Naive thymus-derived CD4-positive, alpha-beta T cell (primary cell): ENCODE results near the gene PIK3C3. TPM values are rescaled to one million over a fixed set of nuclear protein-coding genes. Genes with fewer than 3 reads are reported as not detected.
"Not testable (repeated sequence)": the region's sequence is repeated elsewhere in the genome, so short reads cannot be mapped to it uniquely, and the experiment has no call there.

Experiments
- ATAC-seq: fragments of 150-1000 bp; cut with Tn5 transposase; 2 replicates; pipeline ENCODE4 v1.10.0; 2021; ENCODE audit warnings: mild to moderate bottlenecking, moderate library complexity
- CTCF ChIA-PET: fragments of 350-600 bp; sonication (Branson Sonifier 250); formaldehyde crosslinking; loops from one replicate; lab custom pipeline; 2021; ENCODE audit warnings: antibody characterized with exemption; lab: Charles Lee
- POLR2A ChIA-PET: fragments of 350-600 bp; sonication (Branson Sonifier 250); formaldehyde crosslinking; loops from one replicate; lab custom pipeline; 2021; ENCODE audit warnings: antibody characterized with exemption, inconsistent platforms; lab: Charles Lee
- DNase-seq, 9 donors: peaks; one replicate each; pipeline versions ENCODE4 v3.0.0 to v3.0.0-alpha.2; 2020 to 2022; ENCODE audit warnings: mixed read lengths in 1 of 9
- H3K27ac ChIP-seq: one replicate; pipeline ENCODE4 v1.7.0; 2013; ENCODE audit warnings: mild to moderate bottlenecking, low read depth, low read length, moderate library complexity
- H3K27me3 ChIP-seq, 2 donors: one replicate each; pipeline ENCODE4 v1.7.0; 2013; ENCODE audit warnings: low read length in 2 of 2, mild to moderate bottlenecking in 2 of 2, moderate library complexity in 2 of 2; ENCODE audit not compliant: control insufficient read depth in 2 of 2, insufficient read depth in 2 of 2
- H3K36me3 ChIP-seq, 3 experiments: 1 replicate in 2 of 3; 2 replicates in 1 of 3; pipeline ENCODE4 v1.7.0; 2013; ENCODE audit warnings: low read length in 3 of 3, mild to moderate bottlenecking in 3 of 3, moderate library complexity in 1 of 3; ENCODE audit not compliant: insufficient read depth in 3 of 3, control insufficient read depth in 2 of 3
- H3K4me1 ChIP-seq, 2 donors: one replicate each; pipeline ENCODE4 v1.7.0; 2013; ENCODE audit warnings: low read length in 2 of 2, mild to moderate bottlenecking in 2 of 2, moderate library complexity in 1 of 2; ENCODE audit not compliant: control insufficient read depth in 2 of 2, insufficient read depth in 2 of 2
- H3K4me3 ChIP-seq: 2 replicates; pipeline ENCODE4 v1.7.0; 2013; ENCODE audit warnings: mild to moderate bottlenecking, low read length
- H3K9me3 ChIP-seq, 3 experiments: 1 replicate in 2 of 3; 2 replicates in 1 of 3; pipeline ENCODE4 v1.7.0; 2013; ENCODE audit warnings: low read length in 3 of 3; ENCODE audit not compliant: control insufficient read depth in 2 of 3
- H3K27ac Mint-ChIP-seq, 9 donors: one replicate each; pipeline ENCODE4 v1.8.0; 2020 to 2022; ENCODE audit warnings: mixed read lengths in 9 of 9, mild to moderate bottlenecking in 8 of 9, moderate library complexity in 5 of 9, inconsistent platforms in 2 of 9
- H3K27me3 Mint-ChIP-seq, 5 donors: one replicate each; pipeline ENCODE4 v1.8.0; 2021 to 2022; ENCODE audit warnings: mixed read lengths in 5 of 5, mild to moderate bottlenecking in 1 of 5
- H3K36me3 Mint-ChIP-seq, 5 donors: one replicate each; pipeline ENCODE4 v1.8.0; 2020 to 2022; ENCODE audit warnings: mixed read lengths in 5 of 5, mild to moderate bottlenecking in 3 of 5, inconsistent platforms in 1 of 5
- H3K4me1 Mint-ChIP-seq, 7 donors: one replicate each; pipeline ENCODE4 v1.8.0; 2020 to 2022; ENCODE audit warnings: mixed read lengths in 7 of 7, mild to moderate bottlenecking in 3 of 7, inconsistent platforms in 1 of 7
- H3K4me3 Mint-ChIP-seq, 10 donors: one replicate each; pipeline ENCODE4 v1.8.0; 2020 to 2022; ENCODE audit warnings: mild to moderate bottlenecking in 10 of 10, mixed read lengths in 10 of 10, moderate library complexity in 6 of 10, inconsistent platforms in 2 of 10
- H3K9me3 Mint-ChIP-seq, 11 donors: one replicate each; pipeline ENCODE4 v1.8.0; 2020 to 2022; ENCODE audit warnings: mixed read lengths in 11 of 11, mild to moderate bottlenecking in 4 of 11, inconsistent platforms in 1 of 11, moderate library complexity in 1 of 11
- intact Hi-C, 2 donors: fragments of 100-400 bp; cut with micrococcal nuclease; formaldehyde crosslinking; loops; one replicate each; pipeline ENCODE4 v1.15.1; 2023
- polyA plus RNA-seq, 2 donors: library from polyadenylated mRNA; unstranded; fragments of 300-500 nt; fragmentation: Illumina TruSeq; gene quantifications; one replicate each; pipeline ENCODE4 v1.2.3, GENCODE V29; 2021
- total RNA-seq, 6 experiments: library from RNA in 5 of 6; stranded (reverse) in 5 of 6; gene quantifications; 1 replicate in 5 of 6; 2 replicates in 1 of 6; pipeline ENCODE4 v1.2.3 and lab custom pipeline; 2021 to 2026

PIK3C3 gene
- total and polyA plus RNA-seq, 7 experiments from 2014 or later: 30.6 to 76.9 (median 58.6) TPM

GRCh38 chr18:42049536-42049935 is 94.5 kb downstream of the PIK3C3 start:
- H3K36me3 ChIP-seq: peaks cover 0 to 23% (median 13%) of the 10 kb centered on the region in 3 experiments
- H3K27me3 Mint-ChIP-seq, H3K27me3 ChIP-seq, H3K4me3 ChIP-seq, POLR2A ChIA-PET, intact Hi-C loops, H3K4me1 ChIP-seq, ATAC-seq, H3K9me3 Mint-ChIP-seq, H3K4me3 Mint-ChIP-seq, H3K27ac Mint-ChIP-seq, H3K9me3 ChIP-seq, DNase-seq, H3K27ac ChIP-seq: not testable (repeated sequence)
- peaks cover 0 to 39% (median 13%) of the 10 kb centered on the region in 5 donors for H3K36me3 Mint-ChIP-seq
- CTCF ChIA-PET: interaction anchor here (1.8 kb wide), 1 partner anchor 22 kb away, joined by 5 read pairs; no protein-coding TSS in a partner anchor
- H3K4me1 Mint-ChIP-seq: peaks cover 5 to 18% (median 15%) of the 10 kb centered on the region in 7 donors

- Histone ChIP-seq H3K4me1 (no peaks in the 10 kb centered on the region), H3K27me3 (no peaks in the 10 kb centered on the region), H3K27ac (no peak overlapping the region), H3K9me3 (no peaks in the 10 kb centered on the region), H3K36me3 (peaks cover 0 to 20% (median 17%) of the 10 kb centered on the region in 3 experiments), H3K4me3 (no peak overlapping the region)
- ChIA-PET POLR2A (no interaction called here), CTCF (interaction anchor here (0.7 to 1.8 kb wide), 4 partner anchors 11 to 33 kb away, joined by 3 to 6 read pairs (median 4); no protein-coding TSS in a partner anchor)
- intact Hi-C loops: loop anchor here (5.0 to 10.0 kb wide), 2 partner anchors 94 to 1533 kb away; partner anchors contain the start of gene PIK3C3 (in 1 of the 2)
- Mint-ChIP-seq H3K27ac (peak overlapping the region in 1 of 9 donors; percentile 14), H3K4me3 (no peak overlapping the region), H3K27me3 (no peaks in the 10 kb centered on the region), H3K4me1 (peaks cover 5 to 16% (median 14%) of the 10 kb centered on the region in 7 donors), H3K9me3 (no peaks in the 10 kb centered on the region), H3K36me3 (peaks cover 0 to 37% (median 10%) of the 10 kb centered on the region in 5 donors)
- DNase-seq (no peak), ATAC-seq (no peak)
These were observed 96.4 kb downstream of the PIK3C3 start for GRCh38 chr18:42051411-42051810.

GRCh38 chr18:42052122-42052708 is 97.2 kb downstream of the PIK3C3 start:
- POLR2A ChIA-PET: no interaction called here
- no peaks in the 10 kb centered on the region for H3K27me3 ChIP-seq
- no peak for DNase-seq
- Mint-ChIP-seq H3K9me3 (no peaks in the 10 kb centered on the region), H3K4me1 (peaks cover 5 to 16% (median 14%) of the 10 kb centered on the region in 7 donors), H3K27ac (peak overlapping the region in 1 of 9 donors; percentile 4), H3K27me3 (no peaks in the 10 kb centered on the region), H3K36me3 (peaks cover 0 to 42% (median 10%) of the 10 kb centered on the region in 5 donors), H3K4me3 (peak overlapping the region in 2 of 10 donors; percentile 17 to 46)
- ATAC-seq: no peak
- intact Hi-C loops: loop anchor here (1.0 to 10.0 kb wide), 5 partner anchors 95 to 1545 kb away; partner anchors contain the start of gene PIK3C3 (in 1 of the 2)
- H3K36me3 ChIP-seq: peaks cover 0 to 20% (median 17%) of the 10 kb centered on the region in 3 experiments
- no peaks in the 10 kb centered on the region for H3K9me3 ChIP-seq
- no peaks in the 10 kb centered on the region for H3K4me1 ChIP-seq
- H3K4me3 ChIP-seq: no peak overlapping the region
- H3K27ac ChIP-seq: no peak overlapping the region
- CTCF ChIA-PET: interaction anchor here (1.5 to 2.3 kb wide), 3 partner anchors 13 to 24 kb away, joined by 5 to 9 read pairs (median 6); no protein-coding TSS in a partner anchor

- DNase-seq: peak in 8 of 9 donors; percentile 16 to 53 (median 40)
- no peaks in the 10 kb centered on the region for H3K27me3 ChIP-seq
- intact Hi-C loops: loop anchor here (1.0 to 10.0 kb wide), 6 partner anchors 61 to 1544 kb away; partner anchors contain the start of gene PIK3C3 (in 1 of the 2)
- no peaks in the 10 kb centered on the region for H3K27me3 Mint-ChIP-seq
- H3K4me3 Mint-ChIP-seq: peak overlapping the region in 4 of 10 donors; percentile 5 to 25 (median 16)
- H3K9me3 ChIP-seq: no peaks in the 10 kb centered on the region
- peaks cover 0 to 17% (median 13%) of the 10 kb centered on the region in 3 experiments for H3K36me3 ChIP-seq
- H3K9me3 Mint-ChIP-seq: no peaks in the 10 kb centered on the region
- CTCF ChIA-PET: interaction anchor here (0.6 to 2.3 kb wide), 14 partner anchors 11 to 553 kb away, joined by 3 to 9 read pairs (median 4); no protein-coding TSS in a partner anchor
- no peak overlapping the region for H3K4me3 ChIP-seq
- POLR2A ChIA-PET: no interaction called here
- H3K4me1 Mint-ChIP-seq: peaks cover 4 to 16% (median 14%) of the 10 kb centered on the region in 7 donors
- peak overlapping the region in 1 of 9 donors; percentile 42 for H3K27ac Mint-ChIP-seq
- H3K27ac ChIP-seq: no peak overlapping the region
- H3K4me1 ChIP-seq: no peaks in the 10 kb centered on the region
- peaks cover 0 to 49% (median 19%) of the 10 kb centered on the region in 5 donors for H3K36me3 Mint-ChIP-seq
- peak; percentile 91 for ATAC-seq
These were observed 98.3 kb downstream of the PIK3C3 start for GRCh38 chr18:42053188-42053781.

- no peak overlapping the region for H3K27ac ChIP-seq
- ChIA-PET CTCF (interaction anchor here (0.7 to 2.0 kb wide), 2 partner anchors 11 to 179 kb away, joined by 3 to 8 read pairs; no protein-coding TSS in a partner anchor), POLR2A (no interaction called here)
- H3K4me1 Mint-ChIP-seq: peaks cover 0 to 12% (median 0%) of the 10 kb centered on the region in 7 donors
- no peaks in the 10 kb centered on the region for H3K4me1 ChIP-seq
- H3K4me3 Mint-ChIP-seq: no peak overlapping the region
- H3K9me3 ChIP-seq: no peaks in the 10 kb centered on the region
- no peaks in the 10 kb centered on the region for H3K27me3 Mint-ChIP-seq
- H3K27ac Mint-ChIP-seq: no peak overlapping the region
- peaks cover 16 to 60% (median 40%) of the 10 kb centered on the region in 5 donors for H3K36me3 Mint-ChIP-seq
- no peak overlapping the region for H3K4me3 ChIP-seq
- no peak for DNase-seq
- no peaks in the 10 kb centered on the region for H3K27me3 ChIP-seq
- H3K36me3 ChIP-seq: peaks cover 0 to 17% (median 9%) of the 10 kb centered on the region in 3 experiments
- no peaks in the 10 kb centered on the region for H3K9me3 Mint-ChIP-seq
- intact Hi-C loops: no loop called here
- ATAC-seq: no peak
These were observed 109.1 kb downstream of the PIK3C3 start for GRCh38 chr18:42064109-42064508.

- H3K27me3 Mint-ChIP-seq: no peaks in the 10 kb centered on the region
- intact Hi-C loops: no loop called here
- CTCF ChIA-PET: no interaction called here
These were observed 112.5 kb downstream of the PIK3C3 start for GRCh38 chr18:42067518-42067917.

More at GRCh38 chr18:42067518-42067917, 112.5 kb downstream of the PIK3C3 start:
- peak overlapping the region in 1 of 9 donors; percentile 26 for H3K27ac Mint-ChIP-seq
- no peaks in the 10 kb centered on the region for H3K9me3 Mint-ChIP-seq
- Histone ChIP-seq H3K4me1 (no peaks in the 10 kb centered on the region), H3K27me3 (no peaks in the 10 kb centered on the region), H3K9me3 (no peaks in the 10 kb centered on the region), H3K4me3 (no peak overlapping the region), H3K36me3 (peaks cover 9 to 24% (median 12%) of the 10 kb centered on the region in 3 experiments), H3K27ac (no peak overlapping the region)
- no peak overlapping the region for H3K4me3 Mint-ChIP-seq
- no peak for DNase-seq
- H3K36me3 Mint-ChIP-seq: peaks cover 16 to 64% (median 53%) of the 10 kb centered on the region in 5 donors
- H3K4me1 Mint-ChIP-seq: peaks cover 0 to 12% (median 0%) of the 10 kb centered on the region in 7 donors
- POLR2A ChIA-PET: no interaction called here
- ATAC-seq: no peak
